Measurements from ENCODE around the gene SLC16A10.

SLC16A10 gene

DNA sequence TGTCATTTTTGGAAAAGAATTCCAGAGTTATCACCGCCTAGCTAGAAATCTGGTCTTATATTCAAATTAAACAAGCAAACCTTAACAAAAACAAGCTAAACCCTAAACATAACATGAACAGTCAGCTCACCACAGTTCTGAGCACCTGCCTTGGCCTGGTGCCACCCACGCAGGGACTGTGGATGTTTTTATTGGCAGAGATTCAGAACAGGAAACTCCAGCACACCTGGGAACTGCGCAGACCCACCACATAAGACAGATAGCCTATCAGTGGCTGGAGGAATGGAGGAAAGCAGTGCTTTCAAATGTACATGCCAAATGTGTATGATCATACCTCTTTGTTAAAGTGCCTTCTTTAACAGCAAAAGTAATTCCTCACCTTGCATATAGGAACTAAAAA is 8.9 kb downstream of the SLC16A10 start:
- Histone ChIP-seq H3K9me3 (ENCODE audit: low read depth, low read length) (no peaks in the 10 kb centered on the region), H3K4me3 (no peak overlapping the region), H3K36me3 (ENCODE audit: insufficient read depth, low read length) (no peaks in the 10 kb centered on the region), H3K27ac (no peak overlapping the region), H3K9ac (ENCODE audit: insufficient read length) (no peak overlapping the region)
- TF ChIP-seq POLR2AphosphoS5 (IDR thresholded peaks at IDR 0.05; ENCODE audit: borderline replicate concordance, low read depth, low read length) (no peak), FOXP2 (optimal IDR thresholded peaks at IDR 0.05; ENCODE audit: control extremely low read depth, extremely low read length, insufficient read depth) (no peak), EZH2 (IDR thresholded peaks at IDR 0.05) (no peak)
- DNase-seq (ENCODE audit: low read depth, low spot score), result no peak

DNA sequence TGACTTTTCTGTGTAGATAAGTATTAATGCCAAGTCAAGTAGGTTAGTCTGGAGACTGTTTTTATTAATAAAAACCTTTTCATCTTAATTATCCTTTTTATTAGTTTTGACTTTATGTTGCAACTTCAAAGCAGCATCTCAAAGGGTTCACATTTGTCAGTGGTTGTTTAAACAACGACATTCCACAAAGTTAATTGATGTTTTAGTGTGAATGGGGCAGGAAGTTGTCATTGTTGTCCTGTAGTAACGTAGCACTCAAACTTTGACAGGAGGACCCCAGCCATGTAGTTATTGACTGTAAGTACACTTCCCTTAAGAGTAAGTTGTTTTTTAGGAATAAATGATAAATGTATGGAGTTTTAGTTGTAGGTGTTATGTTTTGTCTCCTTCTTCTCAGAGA is 11.3 kb downstream of the SLC16A10 start:
- Histone ChIP-seq H3K36me3 (ENCODE audit: insufficient read depth, low read length) (no peaks in the 10 kb centered on the region), H3K9ac (ENCODE audit: insufficient read length) (no peak overlapping the region), H3K27ac (no peak overlapping the region), H3K9me3 (ENCODE audit: low read depth, low read length) (no peaks in the 10 kb centered on the region), H3K4me3 (no peak overlapping the region)
- DNase-seq (ENCODE audit: low read depth, low spot score), result no peak
- TF ChIP-seq EZH2 (IDR thresholded peaks at IDR 0.05), result no peak
- no peak for TF ChIP-seq POLR2AphosphoS5 (IDR thresholded peaks at IDR 0.05; ENCODE audit: borderline replicate concordance, low read depth, low read length)
- TF ChIP-seq FOXP2 (optimal IDR thresholded peaks at IDR 0.05; ENCODE audit: control extremely low read depth, extremely low read length, insufficient read depth), result no peak

DNA sequence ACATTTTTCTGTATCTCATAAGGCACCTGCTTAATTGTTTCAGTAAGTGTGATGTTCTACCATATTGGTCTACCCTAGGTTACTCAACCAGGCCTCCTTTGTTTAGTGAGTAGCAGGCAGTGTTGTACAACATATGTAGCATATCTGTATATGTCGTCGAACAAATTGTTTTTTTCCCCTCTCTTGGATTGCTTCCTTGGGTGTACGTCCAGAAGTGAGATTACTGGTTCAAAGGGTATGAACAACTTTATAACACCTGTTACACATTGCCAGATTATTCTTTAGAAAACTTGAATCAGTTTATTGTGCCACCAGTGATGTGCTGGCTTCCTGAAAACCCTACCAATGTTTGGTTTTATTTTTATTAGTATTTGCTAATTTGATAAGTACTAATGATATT is 14.7 kb downstream of the SLC16A10 start:
- Histone ChIP-seq H3K4me3 (no peak overlapping the region), H3K9ac (ENCODE audit: insufficient read length) (no peak overlapping the region), H3K27ac (no peak overlapping the region), H3K36me3 (ENCODE audit: insufficient read depth, low read length) (no peaks in the 10 kb centered on the region), H3K9me3 (ENCODE audit: low read depth, low read length) (no peaks in the 10 kb centered on the region)
- no peak for DNase-seq (ENCODE audit: low read depth, low spot score)
- TF ChIP-seq POLR2AphosphoS5 (IDR thresholded peaks at IDR 0.05; ENCODE audit: borderline replicate concordance, low read depth, low read length) (no peak), FOXP2 (optimal IDR thresholded peaks at IDR 0.05; ENCODE audit: control extremely low read depth, extremely low read length, insufficient read depth) (no peak), EZH2 (IDR thresholded peaks at IDR 0.05) (no peak)

DNA sequence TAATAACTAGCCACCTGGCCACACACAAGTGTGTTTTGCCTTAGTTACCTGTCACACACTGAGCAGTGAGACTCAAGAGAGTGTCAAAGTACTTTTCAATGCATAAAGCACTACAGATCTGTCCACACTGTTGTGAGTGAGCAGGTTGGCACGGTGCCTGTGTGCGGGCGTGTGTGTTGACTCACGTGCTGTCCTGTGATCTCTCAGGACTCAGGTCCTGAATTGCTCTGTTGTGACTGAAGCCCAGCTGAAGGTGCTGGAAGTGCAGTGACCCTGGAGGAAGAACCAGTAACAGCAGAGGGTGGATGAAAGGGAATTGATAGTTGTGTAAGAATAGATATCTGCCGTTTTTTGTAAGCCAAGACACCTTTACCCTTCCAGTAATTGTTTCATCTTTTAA is 18.3 kb downstream of the SLC16A10 start:
- Histone ChIP-seq H3K9me3 (ENCODE audit: low read depth, low read length) (no peaks in the 10 kb centered on the region), H3K36me3 (ENCODE audit: insufficient read depth, low read length) (no peaks in the 10 kb centered on the region), H3K27ac (no peak overlapping the region), H3K4me3 (no peak overlapping the region), H3K9ac (ENCODE audit: insufficient read length) (no peak overlapping the region)
- DNase-seq (ENCODE audit: low read depth, low spot score), result no peak
- TF ChIP-seq FOXP2 (optimal IDR thresholded peaks at IDR 0.05; ENCODE audit: control extremely low read depth, extremely low read length, insufficient read depth) (no peak), EZH2 (IDR thresholded peaks at IDR 0.05) (no peak), POLR2AphosphoS5 (IDR thresholded peaks at IDR 0.05; ENCODE audit: borderline replicate concordance, low read depth, low read length) (no peak)

DNA sequence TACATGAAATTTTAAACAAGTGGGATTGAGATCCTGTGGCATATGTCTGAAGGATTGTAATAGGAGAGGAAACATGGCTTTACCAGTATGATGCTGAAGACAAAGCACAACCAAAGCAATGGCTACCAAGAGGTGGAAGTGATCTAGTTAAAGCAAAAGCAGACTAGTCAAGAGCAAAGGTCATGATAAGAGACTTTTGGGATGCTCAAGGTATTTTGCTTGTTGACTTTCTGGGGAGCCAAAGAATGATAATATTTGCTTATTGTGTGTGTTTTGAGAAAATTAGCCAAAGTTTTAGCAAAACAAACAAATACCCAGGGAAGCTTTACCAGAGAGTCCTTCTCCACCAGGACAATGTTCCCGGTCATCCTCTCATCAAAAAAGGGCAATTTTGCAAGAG is 20.3 kb downstream of the SLC16A10 start:
- no peaks in the 10 kb centered on the region for H3K9me3 ChIP-seq (ENCODE audit: low read depth, low read length)
- DNase-seq (ENCODE audit: low read depth, low spot score), result no peak

DNA sequence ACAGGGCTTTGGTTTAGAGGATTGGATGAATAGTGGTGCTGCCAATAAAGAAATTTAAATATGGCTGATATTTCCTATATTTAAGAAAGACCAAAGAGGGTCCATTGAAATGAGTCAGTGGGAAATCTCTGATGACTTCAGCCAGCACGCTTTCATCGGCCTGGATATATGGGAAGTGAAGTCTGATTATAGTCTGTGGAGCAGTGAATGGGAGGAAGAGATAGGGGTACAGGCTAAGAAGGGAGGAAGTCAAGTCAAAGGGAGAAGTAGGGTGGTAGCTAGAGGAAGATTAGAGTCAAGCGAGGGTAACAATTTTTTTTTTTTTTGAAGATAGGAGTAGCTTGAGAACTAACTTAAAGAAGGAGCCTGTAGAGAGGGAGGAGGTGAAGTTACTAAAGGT is 22.7 kb downstream of the SLC16A10 start:
- TF ChIP-seq EZH2 (IDR thresholded peaks at IDR 0.05) (no peak), FOXP2 (optimal IDR thresholded peaks at IDR 0.05; ENCODE audit: control extremely low read depth, extremely low read length, insufficient read depth) (no peak), POLR2AphosphoS5 (IDR thresholded peaks at IDR 0.05; ENCODE audit: borderline replicate concordance, low read depth, low read length) (no peak)
- DNase-seq (ENCODE audit: low read depth, low spot score), result no peak
- no peaks in the 10 kb centered on the region for H3K36me3 ChIP-seq (ENCODE audit: insufficient read depth, low read length)

More for the DNA sequence above, 20.3 kb downstream of the SLC16A10 start:
- Histone ChIP-seq H3K9ac (ENCODE audit: insufficient read length) (no peak overlapping the region), H3K36me3 (ENCODE audit: insufficient read depth, low read length) (no peaks in the 10 kb centered on the region), H3K4me3 (no peak overlapping the region), H3K27ac (no peak overlapping the region)
- no peak for TF ChIP-seq POLR2AphosphoS5 (IDR thresholded peaks at IDR 0.05; ENCODE audit: borderline replicate concordance, low read depth, low read length)

DNA sequence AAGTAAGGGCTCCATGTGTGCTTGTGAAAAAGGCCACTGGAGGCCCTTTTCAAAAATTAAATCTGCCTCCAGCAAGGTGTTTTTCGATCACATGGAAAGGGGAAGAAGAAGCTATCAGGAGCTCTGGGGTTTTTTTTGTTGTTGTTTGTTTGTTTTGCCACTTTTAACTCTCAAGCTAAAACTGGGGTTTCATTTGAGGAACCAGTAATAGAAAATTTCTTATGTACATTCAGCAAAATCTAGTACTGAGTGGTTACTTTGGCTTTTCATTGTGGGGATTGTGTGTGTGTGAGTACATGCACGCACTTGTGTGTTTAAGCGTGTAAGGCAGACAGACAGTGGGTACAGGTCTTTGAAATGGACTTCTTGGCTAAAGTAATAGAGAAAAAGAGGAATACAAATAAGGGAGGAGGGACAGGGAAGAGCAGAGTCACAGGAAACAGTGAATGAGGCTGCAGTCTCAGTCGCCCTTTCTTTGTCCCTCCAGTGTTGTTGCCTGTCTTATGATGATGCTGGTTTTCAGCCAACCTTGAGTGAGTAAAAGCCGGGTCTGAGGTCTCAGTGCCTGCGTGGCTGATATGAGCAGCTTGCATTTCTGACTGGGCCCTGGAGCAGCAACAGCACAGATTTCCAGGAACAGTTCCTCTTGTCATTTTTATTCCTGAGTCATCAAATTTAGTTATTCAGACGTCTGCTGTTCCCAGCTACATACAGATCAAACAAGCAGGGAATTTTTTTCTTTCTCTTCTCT is 26.2 kb downstream of the SLC16A10 start:
- no peak for TF ChIP-seq POLR2AphosphoS5 (IDR thresholded peaks at IDR 0.05; ENCODE audit: borderline replicate concordance, low read depth, low read length)
- TF ChIP-seq FOXP2 (optimal IDR thresholded peaks at IDR 0.05; ENCODE audit: control extremely low read depth, extremely low read length, insufficient read depth), result no peak
- no peak for TF ChIP-seq EZH2 (IDR thresholded peaks at IDR 0.05)

More for the DNA sequence above, 22.7 kb downstream of the SLC16A10 start:
- Histone ChIP-seq H3K9ac (ENCODE audit: insufficient read length) (no peak overlapping the region), H3K27ac (no peak overlapping the region), H3K9me3 (ENCODE audit: low read depth, low read length) (no peaks in the 10 kb centered on the region), H3K4me3 (no peak overlapping the region)

DNA sequence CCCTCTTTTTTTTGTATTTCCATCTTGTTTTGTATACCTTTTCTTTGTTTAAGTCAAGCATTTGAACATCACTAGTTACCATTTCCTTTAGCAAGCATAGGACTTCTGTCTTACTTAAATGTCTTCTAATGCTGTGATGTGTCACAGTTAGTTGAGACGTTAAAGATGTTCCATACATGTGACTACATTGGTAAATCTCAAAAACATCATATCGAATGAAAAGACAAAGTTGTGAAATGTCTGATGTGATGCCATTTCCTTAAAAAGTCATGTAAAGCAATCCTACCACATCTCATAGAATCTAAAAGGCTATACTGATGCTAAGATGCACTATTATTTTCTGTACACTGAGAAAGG is 26.8 kb downstream of the SLC16A10 start:
- no peaks in the 10 kb centered on the region for H3K9me3 ChIP-seq (ENCODE audit: low read depth, low read length)
- no peaks in the 10 kb centered on the region for H3K36me3 ChIP-seq (ENCODE audit: insufficient read depth, low read length)
- H3K27ac ChIP-seq, result peak overlapping the region; percentile 47
- H3K4me3 ChIP-seq, result peak overlapping the region; percentile 35
- no peak for TF ChIP-seq POLR2AphosphoS5 (IDR thresholded peaks at IDR 0.05; ENCODE audit: borderline replicate concordance, low read depth, low read length)
- TF ChIP-seq FOXP2 (optimal IDR thresholded peaks at IDR 0.05; ENCODE audit: control extremely low read depth, extremely low read length, insufficient read depth), result no peak
- TF ChIP-seq EZH2 (IDR thresholded peaks at IDR 0.05), result no peak
- H3K9ac ChIP-seq (ENCODE audit: insufficient read length), result no peak overlapping the region
- peak; percentile 20 for DNase-seq (ENCODE audit: low read depth, low spot score)

More for the DNA sequence above, 26.2 kb downstream of the SLC16A10 start:
- Histone ChIP-seq H3K27ac (peak overlapping the region; percentile 47; the same call in 1 of the 2 replicates), H3K9ac (ENCODE audit: insufficient read length) (no peak overlapping the region), H3K9me3 (ENCODE audit: low read depth, low read length) (no peaks in the 10 kb centered on the region), H3K4me3 (peak overlapping the region; percentile 35), H3K36me3 (ENCODE audit: insufficient read depth, low read length) (no peaks in the 10 kb centered on the region)
- peak; percentile 22 for DNase-seq (ENCODE audit: low read depth, low spot score)

DNA sequence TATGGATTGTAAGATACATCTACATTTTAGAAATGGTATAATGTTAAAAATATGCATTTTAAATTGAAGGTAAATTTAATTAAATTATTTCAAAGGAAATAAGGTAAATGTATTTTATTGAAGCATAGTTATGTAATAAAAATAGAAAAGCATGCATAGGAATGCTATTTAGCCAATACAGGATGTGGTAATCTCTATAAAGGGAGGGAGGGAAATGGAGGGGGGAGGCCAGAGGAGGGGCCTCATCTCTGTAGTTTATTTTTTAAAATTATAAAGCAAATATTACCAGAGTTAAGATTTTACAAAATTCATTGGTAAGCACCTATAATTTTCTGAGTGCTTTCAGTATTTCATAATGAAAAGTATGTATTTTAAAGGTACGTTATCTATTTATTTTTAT is 27.2 kb downstream of the SLC16A10 start:
- H3K9ac ChIP-seq (ENCODE audit: insufficient read length), result no peak overlapping the region
- TF ChIP-seq FOXP2 (optimal IDR thresholded peaks at IDR 0.05; ENCODE audit: control extremely low read depth, extremely low read length, insufficient read depth) (no peak), EZH2 (IDR thresholded peaks at IDR 0.05) (no peak), POLR2AphosphoS5 (IDR thresholded peaks at IDR 0.05; ENCODE audit: borderline replicate concordance, low read depth, low read length) (no peak)
- H3K9me3 ChIP-seq (ENCODE audit: low read depth, low read length), result no peaks in the 10 kb centered on the region
- H3K27ac ChIP-seq, result no peak overlapping the region
- no peak overlapping the region; the same call in 1 of the 2 replicates for H3K4me3 ChIP-seq
- H3K36me3 ChIP-seq (ENCODE audit: insufficient read depth, low read length), result no peaks in the 10 kb centered on the region
- DNase-seq (ENCODE audit: low read depth, low spot score), result no peak
